CD1c-positive myeloid dendritic cell (primary cell): Measurements from ENCODE around the gene OGFR.

Experiments
- DNase-seq: peaks from one replicate; pipeline ENCODE4 v3.0.0-alpha.2; 2016; ENCODE audit errors: extremely low spot score

OGFR gene

GRCh38 chr20:62859721-62860120 lies 55.1 kb downstream of the OGFR start:
- no peak for DNase-seq

GRCh38 chr20:62860391-62860923 lies 55.8 kb downstream of the OGFR start:
- no peak for DNase-seq

GRCh38 chr20:62860924-62861691 lies 56.5 kb downstream of the OGFR start:
- DNase-seq, result peak; percentile 48

GRCh38 chr20:62861726-62862336 lies 57.2 kb downstream of the OGFR start, which contains the start of gene TCFL5:
Gene TCFL5 (minus strand): TSS chr20:62861822. CDS start chr20:62861670, 152 bp downstream.
- DNase-seq, result peak; percentile 93
